Gastrocnemius medialis (tissue), 4 donors: ENCODE results near the gene BSPRY.

Experiments used
- POLR2A ChIP-seq, 2 donors: fragments of 450-650 bp; IDR thresholded peaks; one replicate each; pipeline ENCODE4 v1.6.1; 2017; ENCODE audit warnings: antibody characterized with exemption in 2 of 2, mild to moderate bottlenecking in 2 of 2, moderate library complexity in 2 of 2
- TF ChIP-seq, protein P1 (sequence below), 5 experiments: fragments of 450-650 bp in 3 of 5; fragments of 200-600 bp in 2 of 5; sonication (generic) in 2 of 5; IDR thresholded peaks in 4 of 5; conservative IDR thresholded peaks in 1 of 5; 1 replicate in 4 of 5; 2 replicates in 1 of 5; pipeline ENCODE4 v1.5.1; 2016 to 2019; ENCODE audit warnings: antibody characterized with exemption in 5 of 5, mild to moderate bottlenecking in 3 of 5, moderate library complexity in 3 of 5

DNA sequence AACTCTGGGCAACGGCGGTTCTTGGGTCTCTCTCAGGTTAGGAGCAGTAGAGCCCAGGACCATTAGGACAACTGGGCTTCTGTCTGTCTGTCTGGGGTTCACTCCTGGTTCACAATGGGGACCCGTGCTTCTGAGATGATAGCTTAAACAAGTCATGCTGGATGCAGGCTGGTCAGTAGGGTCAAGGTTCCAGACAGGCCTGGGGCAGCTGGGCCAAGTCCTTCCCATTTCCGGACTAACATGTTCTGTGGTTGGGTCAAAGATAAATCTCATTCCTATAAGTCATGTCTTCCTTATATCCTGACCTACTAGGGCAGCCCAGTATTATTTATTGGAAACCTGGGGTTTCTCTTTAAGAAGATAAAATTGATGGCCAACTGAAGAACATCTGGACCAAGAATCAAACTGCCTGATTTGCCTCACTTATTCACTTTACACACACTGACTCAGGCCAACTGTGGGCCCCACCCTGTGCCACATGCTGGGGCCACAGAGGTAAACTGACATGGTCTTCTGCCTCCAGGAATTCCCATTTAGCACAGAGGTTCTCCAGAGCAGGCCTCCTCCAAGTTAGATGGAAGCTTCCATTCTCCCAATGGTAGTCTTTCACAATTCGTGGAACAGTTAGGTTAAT, 19.1 kb downstream of the BSPRY start:
- TF ChIP-seq, protein P1, sequence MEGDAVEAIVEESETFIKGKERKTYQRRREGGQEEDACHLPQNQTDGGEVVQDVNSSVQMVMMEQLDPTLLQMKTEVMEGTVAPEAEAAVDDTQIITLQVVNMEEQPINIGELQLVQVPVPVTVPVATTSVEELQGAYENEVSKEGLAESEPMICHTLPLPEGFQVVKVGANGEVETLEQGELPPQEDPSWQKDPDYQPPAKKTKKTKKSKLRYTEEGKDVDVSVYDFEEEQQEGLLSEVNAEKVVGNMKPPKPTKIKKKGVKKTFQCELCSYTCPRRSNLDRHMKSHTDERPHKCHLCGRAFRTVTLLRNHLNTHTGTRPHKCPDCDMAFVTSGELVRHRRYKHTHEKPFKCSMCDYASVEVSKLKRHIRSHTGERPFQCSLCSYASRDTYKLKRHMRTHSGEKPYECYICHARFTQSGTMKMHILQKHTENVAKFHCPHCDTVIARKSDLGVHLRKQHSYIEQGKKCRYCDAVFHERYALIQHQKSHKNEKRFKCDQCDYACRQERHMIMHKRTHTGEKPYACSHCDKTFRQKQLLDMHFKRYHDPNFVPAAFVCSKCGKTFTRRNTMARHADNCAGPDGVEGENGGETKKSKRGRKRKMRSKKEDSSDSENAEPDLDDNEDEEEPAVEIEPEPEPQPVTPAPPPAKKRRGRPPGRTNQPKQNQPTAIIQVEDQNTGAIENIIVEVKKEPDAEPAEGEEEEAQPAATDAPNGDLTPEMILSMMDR (IDR thresholded peaks at IDR 0.05 in 4 of 5, conservative IDR thresholded peaks at IDR 0.05 in 1 of 5): no peak
- no peak for TF ChIP-seq POLR2A (IDR thresholded peaks at IDR 0.05)
